Thoracic aorta (tissue), 2 donors: Measurements from ENCODE around the gene SYCE3. TPM values are rescaled to one million over a fixed set of nuclear protein-coding genes. Genes with fewer than 3 reads are reported as not detected.

Experiments
- ATAC-seq: fragments of 150-250 bp; one replicate; pipeline ENCODE4 v1.8.0; 2017; ENCODE audit warnings: low read depth; ENCODE audit not compliant: insufficient number of reproducible peaks, low FRiP score
- DNase-seq: peaks from one replicate; pipeline ENCODE4 v3.0.0-alpha.2; 2020; ENCODE audit warnings: low spot score
- H3K27ac ChIP-seq, 2 donors: fragments of 200-600 bp; sonication (generic); 1 replicate in 1 of 2; 2 replicates in 1 of 2; pipeline ENCODE4 v1.5.1; 2016; ENCODE audit warnings: mild to moderate bottlenecking in 2 of 2, moderate library complexity in 2 of 2
- H3K27me3 ChIP-seq: fragments of 200-600 bp; sonication (generic); replicated peaks from 2 replicates; pipeline ENCODE4 v1.6.0; 2016; ENCODE audit warnings: mild to moderate bottlenecking; ENCODE audit not compliant: insufficient read depth
- H3K36me3 ChIP-seq: fragments of 200-600 bp; sonication (generic); one replicate; pipeline ENCODE4 v1.5.1; 2016
- H3K4me1 ChIP-seq, 2 donors: fragments of 200-600 bp; sonication (generic); 1 replicate in 1 of 2; 2 replicates in 1 of 2; pipeline versions ENCODE4 v1.5.1 to v1.6.0; 2016; ENCODE audit warnings: low read depth in 2 of 2, mild to moderate bottlenecking in 1 of 2; ENCODE audit not compliant: control insufficient read depth in 1 of 2
- H3K4me3 ChIP-seq: fragments of 200-600 bp; sonication (generic); 2 replicates; pipeline ENCODE4 v1.5.1; 2016; ENCODE audit warnings: mild to moderate bottlenecking
- H3K9me3 ChIP-seq: fragments of 200-600 bp; sonication (generic); 2 replicates; pipeline ENCODE4 v1.5.1; 2016
- CTCF ChIP-seq: fragments of 200-600 bp; sonication (generic); IDR thresholded peaks from one replicate; pipeline ENCODE4 v1.5.1; 2019; ENCODE audit warnings: antibody characterized with exemption
- total RNA-seq, 2 donors: library from RNA; depleted of rRNA; stranded (reverse); fragments of >200 nt; gene quantifications; one replicate each; pipeline versions ENCODE4 v1.1.0 to v1.2.3, GENCODE V29; 2016

SYCE3 gene
- total RNA-seq, 2 donors from 2014 or later = not detected

DNA sequence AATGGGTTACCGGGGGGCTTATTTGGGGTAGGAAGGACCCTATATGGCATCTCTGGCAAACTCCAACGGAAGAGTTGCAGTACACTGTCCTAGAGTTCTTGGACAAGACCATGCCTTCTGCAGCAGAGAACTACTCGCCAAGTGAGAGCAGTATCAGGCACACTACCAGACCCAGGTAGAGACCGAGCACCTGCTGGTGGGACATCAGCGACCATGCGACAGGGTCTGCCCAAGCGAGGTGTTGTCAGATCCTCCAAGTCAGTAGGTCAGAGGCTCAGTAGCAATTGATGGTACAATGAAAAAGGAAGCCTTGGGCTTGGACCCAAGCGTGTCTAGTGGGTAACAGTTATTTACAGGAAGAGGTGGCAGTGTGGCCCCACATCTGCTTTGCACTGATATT is 23.1 kb upstream of the SYCE3 start:
- TF ChIP-seq CTCF = no peak
- no peak for DNase-seq
- ATAC-seq = no peak

GRCh38 chr22:50585238-50585637 is 22.5 kb upstream of the SYCE3 start:
- DNase-seq = no peak
- no peak for TF ChIP-seq CTCF
- Histone ChIP-seq H3K27ac (no peak overlapping the region), H3K36me3 (no peaks in the 10 kb centered on the region), H3K27me3 (no peaks in the 10 kb centered on the region), H3K4me3 (no peak overlapping the region), H3K4me1 (peaks cover 4 to 20% of the 10 kb centered on the region in 2 donors), H3K9me3 (no peaks in the 10 kb centered on the region)
- ATAC-seq = no peak

More for the DNA sequence above, 23.1 kb upstream of the SYCE3 start:
- Histone ChIP-seq H3K36me3 (no peaks in the 10 kb centered on the region), H3K4me1 (peaks cover 4 to 20% of the 10 kb centered on the region in 2 donors), H3K27ac (no peak overlapping the region), H3K9me3 (no peaks in the 10 kb centered on the region), H3K27me3 (no peaks in the 10 kb centered on the region), H3K4me3 (no peak overlapping the region)

- H3K36me3 ChIP-seq = no peaks in the 10 kb centered on the region
- H3K9me3 ChIP-seq = no peaks in the 10 kb centered on the region
- H3K4me1 ChIP-seq = peaks cover 4 to 20% of the 10 kb centered on the region in 2 donors
- H3K27ac ChIP-seq = no peak overlapping the region
- no peak for DNase-seq
- no peak for ATAC-seq
- no peak for TF ChIP-seq CTCF
- no peaks in the 10 kb centered on the region for H3K27me3 ChIP-seq
- H3K4me3 ChIP-seq = no peak overlapping the region
Observed at GRCh38 chr22:50584106-50585096, 21.7 kb upstream of the SYCE3 start.

- TF ChIP-seq CTCF = no peak
- peak overlapping the region; percentile 88 for H3K4me3 ChIP-seq
- H3K9me3 ChIP-seq = no peaks in the 10 kb centered on the region
- peaks cover 5 to 27% of the 10 kb centered on the region in 2 donors for H3K4me1 ChIP-seq
- peak overlapping the region; percentile 94 to 99 for H3K27ac ChIP-seq
- peak; percentile 16 for ATAC-seq
- DNase-seq = no peak
- H3K27me3 ChIP-seq = no peaks in the 10 kb centered on the region
- no peaks in the 10 kb centered on the region for H3K36me3 ChIP-seq
Observed at GRCh38 chr22:50583294-50583861, 20.7 kb upstream of the SYCE3 start.
